GM12878 (cell line): Measurements from ENCODE around the gene RAB24. TPM values are rescaled to one million over a fixed set of nuclear protein-coding genes. Genes with fewer than 3 reads are reported as not detected.

Source experiments
- ATAC-seq: fragments of 200-7000 bp; cut with Tn5 transposase; 3 replicates; pipeline ENCODE4 v1.9.1; 2020; ENCODE audit warnings: mild to moderate bottlenecking, moderate library complexity
- BruUV-seq: library from RNA; stranded (reverse); fragments of 400-500 nt; replicated peaks from 2 replicates; lab custom pipeline; 2021; lab: Mats Ljungman, UMichigan
- CTCF ChIA-PET: fragments of 300-600 bp; sonication (Branson Sonifier 250); formaldehyde crosslinking; extraction: SDS; loops from one replicate; lab custom pipeline; 2021; ENCODE audit warnings: inconsistent platforms; lab: Yijun Ruan, JAX
- POLR2A ChIA-PET: fragments of 350-600 bp; formaldehyde crosslinking; extraction: SDS; loops from one replicate; lab custom pipeline; 2021; ENCODE audit warnings: inconsistent platforms; lab: Charles Lee
- RAD21 ChIA-PET: fragments of 300-600 bp; sonication (Branson Sonifier 250); formaldehyde crosslinking; loops from one replicate; lab custom pipeline; 2023; ENCODE audit warnings: antibody characterized with exemption; ENCODE audit not compliant: unreplicated experiment; lab: Charles Lee
- SMC1A ChIA-PET: fragments of 300-600 bp; sonication (Branson Sonifier 250); formaldehyde crosslinking; loops from one replicate; lab custom pipeline; 2023; ENCODE audit not compliant: unreplicated experiment, uncharacterized antibody; lab: Charles Lee
- DNase-seq: peaks from one replicate; pipeline ENCODE4 v3.0.0-alpha.2; 2011; ENCODE audit warnings: low read depth, low spot score
- FAIRE-seq: peaks from 3 replicates; lab custom pipeline; 2011; peaks lifted over from hg19 to GRCh38; lab: Jason Lieb, UNC
- H2AFZ ChIP-seq: 2 replicates; pipeline ENCODE4 v1.6.0; 2011; ENCODE audit warnings: low read depth, low read length, control low read depth; ENCODE audit not compliant: control insufficient read depth
- H3K27ac ChIP-seq: 2 replicates; pipeline ENCODE4 v1.5.1; 2011; ENCODE audit warnings: control low read depth; ENCODE audit not compliant: control insufficient read depth, insufficient read depth
- H3K27me3 ChIP-seq, 2 experiments: replicated peaks in 1 of 2; 2 replicates each; pipeline versions ENCODE4 v1.6.0 to v1.6.1; 2011; ENCODE audit warnings: low read length in 1 of 2; ENCODE audit not compliant: control insufficient read depth in 2 of 2, insufficient read depth in 2 of 2
- H3K36me3 ChIP-seq, 2 experiments: 2 replicates each; pipeline ENCODE4 v1.5.1; 2011; ENCODE audit warnings: low read length in 1 of 2; ENCODE audit not compliant: control insufficient read depth in 2 of 2, insufficient read depth in 2 of 2
- H3K4me1 ChIP-seq: 2 replicates; pipeline ENCODE4 v1.6.1; 2011; ENCODE audit warnings: mild to moderate bottlenecking, low read length, moderate library complexity, mixed read lengths; ENCODE audit not compliant: control insufficient read depth, insufficient read depth
- H3K4me2 ChIP-seq: 2 replicates; pipeline ENCODE4 v1.6.0; 2011; ENCODE audit warnings: control low read depth; ENCODE audit not compliant: control insufficient read depth, insufficient read depth
- H3K4me3 ChIP-seq: fragments of 200-600 bp; sonication (generic); 2 replicates; pipeline ENCODE4 v1.5.1; 2016
- H3K79me2 ChIP-seq: 2 replicates; pipeline ENCODE4 v1.6.0; 2011; ENCODE audit warnings: low read length; ENCODE audit not compliant: control insufficient read depth, insufficient read depth
- H3K9ac ChIP-seq: 2 replicates; pipeline ENCODE4 v1.8.0; 2011; ENCODE audit warnings: low read length, control low read depth, mixed read lengths; ENCODE audit not compliant: control insufficient read depth, insufficient read depth
- H3K9me3 ChIP-seq: replicated peaks from 3 replicates; pipeline ENCODE4 v1.5.1; 2011; ENCODE audit warnings: mild to moderate bottlenecking, low read length; ENCODE audit not compliant: control insufficient read depth, insufficient read depth
- H4K20me1 ChIP-seq: 2 replicates; pipeline ENCODE4 v1.6.0; 2011; ENCODE audit not compliant: control insufficient read depth, insufficient read depth
- CEBPB ChIP-seq, 2 experiments: fragments of 150-350 bp in 1 of 2; IDR thresholded peaks; 2 replicates each; pipeline ENCODE4 v1.6.1; 2012 to 2014; ENCODE audit warnings: low read depth in 2 of 2, low read length in 2 of 2, borderline replicate concordance in 1 of 2, inconsistent platforms in 1 of 2
- CHD2 ChIP-seq: IDR thresholded peaks from 2 replicates; pipeline ENCODE4 v1.6.1; 2011; ENCODE audit warnings: low read depth, low read length, improper control_type of control experiment, borderline replicate concordance
- HDGF ChIP-seq: fragments of 450-650 bp; IDR thresholded peaks from 2 replicates; pipeline ENCODE4 v1.6.1; 2016; ENCODE audit warnings: antibody characterized with exemption
- MEF2B ChIP-seq: fragments of 450-650 bp; IDR thresholded peaks from 2 replicates; pipeline ENCODE4 v1.6.1; 2018; ENCODE audit warnings: mild to moderate bottlenecking, moderate library complexity; ENCODE audit not compliant: partially characterized antibody, poor library complexity, severe bottlenecking
- WGBS: methylation state at CpG from one replicate; pipeline ENCODE4 v1.1.6; 2016; ENCODE audit warnings: low lambda C conversion rate; ENCODE audit not compliant: insufficient replicate concordance, insufficient coverage; ENCODE audit errors: missing lambda C conversion rate; 5-methylcytosine and 5-hydroxymethylcytosine counted together
- in situ Hi-C: fragments of 300-500 bp; cut with MboI; formaldehyde crosslinking; loops from 9 replicates; pipeline ENCODE4 v1.14.3; 2018; ENCODE audit warnings: mixed read lengths
- intact Hi-C: fragments of 100-400 bp; cut with micrococcal nuclease; formaldehyde crosslinking; loops from one replicate; pipeline ENCODE4 v1.14.2; 2022; ENCODE audit not compliant: unreplicated experiment
- polyA plus RNA-seq, 11 experiments: library from polyadenylated mRNA; depleted of rRNA in 4 of 11; unstranded in 6 of 11; stranded (reverse) in 5 of 11; fragments of >200 nt; fragmentation: Nextera tagmentation in 4 of 11; fragmentation: Illumina TruSeq in 1 of 11; extraction: Ambion mirVana in 4 of 11; extraction: Trizol in 1 of 11; gene quantifications; 1 replicate in 1 of 11; 2 replicates in 10 of 11; pipeline versions ENCODE4 v1.2.1 to v1.2.3, GENCODE V29; 2011 to 2016; ENCODE audit warnings: inconsistent platforms in 2 of 11, missing spikeins in 2 of 11, low read depth in 1 of 11
- total RNA-seq, 4 experiments: library from RNA; depleted of rRNA in 3 of 4; stranded (reverse); fragments of >200 nt in 3 of 4; fragmentation: Illumina TruSeq in 1 of 4; extraction: Trizol in 1 of 4; gene quantifications; 2 replicates each; pipeline versions ENCODE4 v1.2.1 to v1.2.3, GENCODE V29; 2013 to 2021
- TF ChIP-seq, protein P1 (sequence below): fragments of 450-650 bp; IDR thresholded peaks from 2 replicates; pipeline ENCODE4 v1.6.1; 2016; ENCODE audit warnings: mild to moderate bottlenecking
- TF ChIP-seq, protein P2 (sequence below): fragments of 150-350 bp; IDR thresholded peaks from 2 replicates; pipeline ENCODE4 v1.6.1; 2016; ENCODE audit warnings: low read depth, low read length

Gene RAB24
- total and polyA plus RNA-seq, 10 of the 15 experiments (the other 5 are each of a cell fraction or from before 2014, with no cell fraction given): 8.0 to 44.4 (median 24.4) TPM

DNA sequence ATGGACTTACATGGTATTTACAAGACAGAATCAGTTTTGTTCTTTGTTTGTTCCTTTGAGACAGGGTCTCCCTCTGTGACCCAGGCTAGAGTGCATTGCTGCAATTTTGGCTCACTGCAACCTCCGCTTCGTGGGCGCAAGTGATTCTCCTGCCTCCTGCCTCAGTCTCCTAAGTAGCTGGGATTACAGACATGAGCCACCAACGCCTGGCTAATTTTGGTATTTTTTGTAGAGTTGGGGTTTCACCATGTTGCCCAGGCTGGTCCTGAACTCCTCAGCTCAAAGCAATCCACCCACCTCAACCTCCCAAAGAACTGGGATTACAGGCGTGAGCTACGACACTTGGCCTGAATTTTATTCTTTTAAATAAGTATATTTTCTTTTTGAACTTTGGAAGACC, 27.6 kb downstream of the RAB24 start:
- RAD21 ChIA-PET: no interaction called here
- WGBS: 100% methylated on average over 6 of the region's 6 CpGs
- no peak overlapping the region for H3K27ac ChIP-seq
- H3K36me3 ChIP-seq: peaks cover 2 to 18% of the 10 kb centered on the region in 2 experiments
- no peaks in the 10 kb centered on the region for H4K20me1 ChIP-seq
- no peak overlapping the region for H3K4me2 ChIP-seq
- SMC1A ChIA-PET: interaction anchor here (0.7 kb wide), 1 partner anchor 162 kb away, joined by 3 read pairs; no protein-coding TSS in a partner anchor
- intact Hi-C loops (no loop called here), in situ Hi-C loops (no loop called here)
- H3K79me2 ChIP-seq: no peaks in the 10 kb centered on the region
- ATAC-seq: no peak
- POLR2A ChIA-PET: interaction anchor here (0.7 kb wide), 1 partner anchor 29 kb away, joined by 4 read pairs; no protein-coding TSS in a partner anchor
- H3K4me3 ChIP-seq: no peak overlapping the region
- BruUV-seq: no TSS peak
- H3K27me3 ChIP-seq: no peaks in the 10 kb centered on the region
- H2AFZ ChIP-seq: no peak overlapping the region
- no peak for FAIRE-seq
- DNase-seq: no peak
- H3K4me1 ChIP-seq: no peaks in the 10 kb centered on the region
- TF ChIP-seq MEF2B (no peak), CHD2 (no peak), CEBPB (IDR thresholded peaks at IDR 0.05; ENCODE audit: borderline replicate concordance in 1 of 2, low read depth in 2 of 2, low read length in 2 of 2) (no peak)
- TF ChIP-seq, protein P1, sequence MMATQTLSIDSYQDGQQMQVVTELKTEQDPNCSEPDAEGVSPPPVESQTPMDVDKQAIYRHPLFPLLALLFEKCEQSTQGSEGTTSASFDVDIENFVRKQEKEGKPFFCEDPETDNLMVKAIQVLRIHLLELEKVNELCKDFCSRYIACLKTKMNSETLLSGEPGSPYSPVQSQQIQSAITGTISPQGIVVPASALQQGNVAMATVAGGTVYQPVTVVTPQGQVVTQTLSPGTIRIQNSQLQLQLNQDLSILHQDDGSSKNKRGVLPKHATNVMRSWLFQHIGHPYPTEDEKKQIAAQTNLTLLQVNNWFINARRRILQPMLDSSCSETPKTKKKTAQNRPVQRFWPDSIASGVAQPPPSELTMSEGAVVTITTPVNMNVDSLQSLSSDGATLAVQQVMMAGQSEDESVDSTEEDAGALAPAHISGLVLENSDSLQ: no peak
- H3K9ac ChIP-seq: no peak overlapping the region
- CTCF ChIA-PET: interaction anchor here (0.6 kb wide), 1 partner anchor 342 kb away, joined by 3 read pairs; no protein-coding TSS in a partner anchor
- H3K9me3 ChIP-seq: no peaks in the 10 kb centered on the region; the same call in 2 of the 3 replicates

DNA sequence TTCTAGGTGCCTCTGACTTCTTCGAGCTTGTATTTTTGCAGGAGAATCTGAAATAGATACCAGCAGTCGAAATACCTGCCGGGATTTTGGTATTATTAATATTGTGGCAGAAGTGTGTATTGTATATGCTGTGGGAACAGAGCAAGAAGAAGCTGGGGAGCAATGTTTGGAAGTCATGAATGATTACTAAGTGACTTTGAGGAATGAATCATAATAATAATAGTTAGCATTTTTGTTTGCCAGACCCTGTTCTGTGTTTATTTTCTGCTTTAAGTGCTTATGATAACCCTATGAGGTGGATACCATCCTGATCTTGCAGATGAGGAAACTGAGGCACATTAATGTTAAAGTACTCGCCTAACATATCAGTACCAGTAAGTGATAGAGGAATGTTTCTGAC, 32.4 kb downstream of the RAB24 start:
- H4K20me1 ChIP-seq: no peaks in the 10 kb centered on the region
- no peaks in the 10 kb centered on the region for H3K79me2 ChIP-seq
- no peak overlapping the region for H2AFZ ChIP-seq
- H3K9ac ChIP-seq: no peak overlapping the region
- no peak overlapping the region for H3K27ac ChIP-seq
- ChIA-PET SMC1A (interaction anchor here (0.8 to 1.6 kb wide), 3 partner anchors 20 to 157 kb away, joined by 3 to 5 read pairs (median 3); no protein-coding TSS in a partner anchor), POLR2A (no interaction called here), CTCF (interaction anchor here (1.8 kb wide), 1 partner anchor 39 kb away, joined by 6 read pairs; no protein-coding TSS in a partner anchor), RAD21 (interaction anchor here (0.9 kb wide), 1 partner anchor 157 kb away, joined by 3 read pairs; no protein-coding TSS in a partner anchor)
- intact Hi-C loops (no loop called here), in situ Hi-C loops (no loop called here)
- peaks cover 6 to 17% of the 10 kb centered on the region in 2 experiments for H3K36me3 ChIP-seq
- FAIRE-seq (no peak), ATAC-seq (no peak), DNase-seq (no peak)
- no peaks in the 10 kb centered on the region for H3K9me3 ChIP-seq
- no TSS peak for BruUV-seq
- H3K4me2 ChIP-seq: no peak overlapping the region
- no peaks in the 10 kb centered on the region for H3K4me1 ChIP-seq
- 94% methylated on average over 4 of the region's 4 CpGs for WGBS
- H3K27me3 ChIP-seq: no peaks in the 10 kb centered on the region
- no peak overlapping the region for H3K4me3 ChIP-seq
- TF ChIP-seq, protein P2, sequence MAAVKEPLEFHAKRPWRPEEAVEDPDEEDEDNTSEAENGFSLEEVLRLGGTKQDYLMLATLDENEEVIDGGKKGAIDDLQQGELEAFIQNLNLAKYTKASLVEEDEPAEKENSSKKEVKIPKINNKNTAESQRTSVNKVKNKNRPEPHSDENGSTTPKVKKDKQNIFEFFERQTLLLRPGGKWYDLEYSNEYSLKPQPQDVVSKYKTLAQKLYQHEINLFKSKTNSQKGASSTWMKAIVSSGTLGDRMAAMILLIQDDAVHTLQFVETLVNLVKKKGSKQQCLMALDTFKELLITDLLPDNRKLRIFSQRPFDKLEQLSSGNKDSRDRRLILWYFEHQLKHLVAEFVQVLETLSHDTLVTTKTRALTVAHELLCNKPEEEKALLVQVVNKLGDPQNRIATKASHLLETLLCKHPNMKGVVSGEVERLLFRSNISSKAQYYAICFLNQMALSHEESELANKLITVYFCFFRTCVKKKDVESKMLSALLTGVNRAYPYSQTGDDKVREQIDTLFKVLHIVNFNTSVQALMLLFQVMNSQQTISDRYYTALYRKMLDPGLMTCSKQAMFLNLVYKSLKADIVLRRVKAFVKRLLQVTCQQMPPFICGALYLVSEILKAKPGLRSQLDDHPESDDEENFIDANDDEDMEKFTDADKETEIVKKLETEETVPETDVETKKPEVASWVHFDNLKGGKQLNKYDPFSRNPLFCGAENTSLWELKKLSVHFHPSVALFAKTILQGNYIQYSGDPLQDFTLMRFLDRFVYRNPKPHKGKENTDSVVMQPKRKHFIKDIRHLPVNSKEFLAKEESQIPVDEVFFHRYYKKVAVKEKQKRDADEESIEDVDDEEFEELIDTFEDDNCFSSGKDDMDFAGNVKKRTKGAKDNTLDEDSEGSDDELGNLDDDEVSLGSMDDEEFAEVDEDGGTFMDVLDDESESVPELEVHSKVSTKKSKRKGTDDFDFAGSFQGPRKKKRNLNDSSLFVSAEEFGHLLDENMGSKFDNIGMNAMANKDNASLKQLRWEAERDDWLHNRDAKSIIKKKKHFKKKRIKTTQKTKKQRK: no peak
- no peak for TF ChIP-seq HDGF
- TF ChIP-seq, protein P1: no peak
